Fibroblast of villous mesenchyme (primary cell): ENCODE measurements around the gene PMF1. TPM values are rescaled to one million over a fixed set of nuclear protein-coding genes. Genes with fewer than 3 reads are reported as not detected.
"Not testable (repeated sequence)": the region's sequence is repeated elsewhere in the genome, so short reads cannot be mapped to it uniquely, and the experiment has no call there.

Experiments
- DNase-seq: peaks from one replicate; pipeline ENCODE4 v3.0.0-alpha.2; 2010; ENCODE audit warnings: low read depth
- H3K4me3 ChIP-seq: 2 replicates; pipeline ENCODE4 v1.5.1; 2011; ENCODE audit warnings: low read depth, mild to moderate bottlenecking, low read length
- CTCF ChIP-seq: IDR thresholded peaks from 2 replicates; pipeline ENCODE4 v1.5.1; 2012; ENCODE audit warnings: low read depth, mild to moderate bottlenecking, low read length; ENCODE audit not compliant: insufficient read depth
- total RNA-seq: library from RNA; depleted of rRNA; stranded (reverse); fragments of >200 nt; gene quantifications from 2 replicates; pipeline ENCODE4 v1.2.3, GENCODE V29; 2012

The PMF1 gene
- total RNA-seq, 1 donor = 30.2 TPM

- DNase-seq = no peak
- no peak for TF ChIP-seq CTCF
- H3K4me3 ChIP-seq = no peak overlapping the region
These were observed 12.8 kb upstream of the PMF1 start for GRCh38 chr1:156200044-156200443.

GRCh38 chr1:156203331-156203730, 9.5 kb upstream of the PMF1 start:
- TF ChIP-seq CTCF = no peak
- peak; percentile 57 for DNase-seq
- no peak overlapping the region for H3K4me3 ChIP-seq

- no peak for DNase-seq
- no peak for TF ChIP-seq CTCF
- no peak overlapping the region for H3K4me3 ChIP-seq
These were observed 8.1 kb upstream of the PMF1 start for GRCh38 chr1:156204686-156205085.

GRCh38 chr1:156211243-156211642, 1.6 kb upstream of the PMF1 start:
- no peak for TF ChIP-seq CTCF
- no peak overlapping the region for H3K4me3 ChIP-seq
- DNase-seq = no peak

- no peak for TF ChIP-seq CTCF
- H3K4me3 ChIP-seq = peak overlapping the region; percentile 95
- no peak for DNase-seq
These were observed 677 bp upstream of the PMF1 start for GRCh38 chr1:156212130-156212529.

- H3K4me3 ChIP-seq = peak overlapping the region; percentile 95
- TF ChIP-seq CTCF = no peak
- DNase-seq = no peak
These were observed 798 bp downstream of the PMF1 start for GRCh38 chr1:156213644-156213966.

- no peak for DNase-seq
- no peak for TF ChIP-seq CTCF
- peak overlapping the region; percentile 95 for H3K4me3 ChIP-seq
These were observed 1.4 kb downstream of the PMF1 start for GRCh38 chr1:156214024-156214748.

- not testable (repeated sequence) for DNase-seq, H3K4me3 ChIP-seq
These were observed 3.7 kb downstream of the PMF1 start for GRCh38 chr1:156216361-156217086.
